ENCODE measurements around the gene MEGF11.

DNA sequence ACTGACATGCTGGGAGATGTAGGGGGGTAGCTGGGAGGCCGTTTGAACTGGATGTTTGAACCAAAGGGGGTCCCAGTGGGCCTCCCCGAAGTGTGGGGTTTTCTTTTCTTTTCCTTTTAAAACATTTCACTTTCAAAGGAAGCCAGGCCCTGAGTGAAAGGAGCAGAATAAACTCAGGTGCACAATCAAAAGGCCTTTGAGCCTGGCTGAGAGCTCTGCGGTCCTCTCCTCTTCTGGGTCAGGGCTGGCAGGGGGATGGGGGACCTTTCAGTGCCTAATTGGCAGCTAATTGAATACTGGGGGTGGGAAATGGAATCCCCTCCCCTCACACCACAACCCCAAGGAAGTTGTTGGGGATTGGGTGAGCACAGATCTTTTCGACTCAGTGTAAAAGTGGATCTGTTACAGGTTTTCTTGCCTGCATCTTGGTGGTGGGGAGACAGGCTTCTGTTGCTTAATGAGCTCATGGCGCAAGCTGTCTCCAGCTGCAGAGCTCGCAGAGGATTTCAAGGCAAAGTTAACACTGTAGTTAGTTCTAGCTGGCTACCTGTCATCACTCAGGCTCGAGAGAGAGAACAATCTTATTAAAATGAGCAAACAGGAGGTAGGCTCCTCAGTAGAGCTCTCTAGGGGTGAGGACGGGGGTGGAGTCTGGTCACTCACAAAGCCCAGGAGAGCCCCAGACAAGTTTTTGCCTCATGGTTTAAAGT is 251.7 kb downstream of the MEGF11 start:
- TF ChIP-seq, protein P1, sequence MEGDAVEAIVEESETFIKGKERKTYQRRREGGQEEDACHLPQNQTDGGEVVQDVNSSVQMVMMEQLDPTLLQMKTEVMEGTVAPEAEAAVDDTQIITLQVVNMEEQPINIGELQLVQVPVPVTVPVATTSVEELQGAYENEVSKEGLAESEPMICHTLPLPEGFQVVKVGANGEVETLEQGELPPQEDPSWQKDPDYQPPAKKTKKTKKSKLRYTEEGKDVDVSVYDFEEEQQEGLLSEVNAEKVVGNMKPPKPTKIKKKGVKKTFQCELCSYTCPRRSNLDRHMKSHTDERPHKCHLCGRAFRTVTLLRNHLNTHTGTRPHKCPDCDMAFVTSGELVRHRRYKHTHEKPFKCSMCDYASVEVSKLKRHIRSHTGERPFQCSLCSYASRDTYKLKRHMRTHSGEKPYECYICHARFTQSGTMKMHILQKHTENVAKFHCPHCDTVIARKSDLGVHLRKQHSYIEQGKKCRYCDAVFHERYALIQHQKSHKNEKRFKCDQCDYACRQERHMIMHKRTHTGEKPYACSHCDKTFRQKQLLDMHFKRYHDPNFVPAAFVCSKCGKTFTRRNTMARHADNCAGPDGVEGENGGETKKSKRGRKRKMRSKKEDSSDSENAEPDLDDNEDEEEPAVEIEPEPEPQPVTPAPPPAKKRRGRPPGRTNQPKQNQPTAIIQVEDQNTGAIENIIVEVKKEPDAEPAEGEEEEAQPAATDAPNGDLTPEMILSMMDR (IDR thresholded peaks at IDR 0.05), result no peak
- TF ChIP-seq JUN (IDR thresholded peaks at IDR 0.05) (no peak), KDM5A (IDR thresholded peaks at IDR 0.05) (no peak), POLR2AphosphoS2 (conservative IDR thresholded peaks at IDR 0.05; ENCODE audit: low read length) (no peak), POLR2A (IDR thresholded peaks at IDR 0.05; ENCODE audit: low read length) (no peak), EP300 (IDR thresholded peaks at IDR 0.05) (no peak), NPAS2 (CRISPR knock-in tag; IDR thresholded peaks at IDR 0.05; ENCODE audit: borderline replicate concordance) (no peak), ZNF302 (CRISPR knock-in tag; IDR thresholded peaks at IDR 0.05) (no peak), RNF2 (IDR thresholded peaks at IDR 0.05; ENCODE audit: borderline replicate concordance, low read depth) (no peak), HMGXB4 (CRISPR knock-in tag; IDR thresholded peaks at IDR 0.05; ENCODE audit: borderline replicate concordance) (no peak)
